HEK293 (cell line): ENCODE results near the gene CASK.

Source experiments
- SALL2 ChIP-seq: fragments of 450-650 bp; formaldehyde crosslinking; IDR thresholded peaks from 2 replicates; pipeline ENCODE4 v1.5.0; 2017; ENCODE audit warnings: missing biosample characterization, mild to moderate bottlenecking, missing genetic modification characterization, borderline replicate concordance
- ZNF239 ChIP-seq: fragments of 450-650 bp; formaldehyde crosslinking; IDR thresholded peaks from 2 replicates; pipeline ENCODE4 v1.5.1; 2016; ENCODE audit warnings: missing biosample characterization, missing genetic modification characterization
- ZNF24 ChIP-seq: fragments of 450-650 bp; formaldehyde crosslinking; IDR thresholded peaks from 2 replicates; pipeline ENCODE4 v1.5.1; 2016; ENCODE audit warnings: missing biosample characterization, missing genetic modification characterization
- ZNF513 ChIP-seq: fragments of 450-650 bp; IDR thresholded peaks from 2 replicates; pipeline ENCODE4 v1.5.1; 2018; ENCODE audit warnings: missing biosample characterization, missing genetic modification characterization
- TF ChIP-seq, protein P1 (sequence below): fragments of 450-650 bp; formaldehyde crosslinking; IDR thresholded peaks from 2 replicates; pipeline ENCODE4 v1.5.1; 2016; ENCODE audit warnings: missing biosample characterization, missing genetic modification characterization

GRCh38 chrX:41933546-41933945 lies 10.2 kb upstream of the CASK start:
- TF ChIP-seq, protein P1, sequence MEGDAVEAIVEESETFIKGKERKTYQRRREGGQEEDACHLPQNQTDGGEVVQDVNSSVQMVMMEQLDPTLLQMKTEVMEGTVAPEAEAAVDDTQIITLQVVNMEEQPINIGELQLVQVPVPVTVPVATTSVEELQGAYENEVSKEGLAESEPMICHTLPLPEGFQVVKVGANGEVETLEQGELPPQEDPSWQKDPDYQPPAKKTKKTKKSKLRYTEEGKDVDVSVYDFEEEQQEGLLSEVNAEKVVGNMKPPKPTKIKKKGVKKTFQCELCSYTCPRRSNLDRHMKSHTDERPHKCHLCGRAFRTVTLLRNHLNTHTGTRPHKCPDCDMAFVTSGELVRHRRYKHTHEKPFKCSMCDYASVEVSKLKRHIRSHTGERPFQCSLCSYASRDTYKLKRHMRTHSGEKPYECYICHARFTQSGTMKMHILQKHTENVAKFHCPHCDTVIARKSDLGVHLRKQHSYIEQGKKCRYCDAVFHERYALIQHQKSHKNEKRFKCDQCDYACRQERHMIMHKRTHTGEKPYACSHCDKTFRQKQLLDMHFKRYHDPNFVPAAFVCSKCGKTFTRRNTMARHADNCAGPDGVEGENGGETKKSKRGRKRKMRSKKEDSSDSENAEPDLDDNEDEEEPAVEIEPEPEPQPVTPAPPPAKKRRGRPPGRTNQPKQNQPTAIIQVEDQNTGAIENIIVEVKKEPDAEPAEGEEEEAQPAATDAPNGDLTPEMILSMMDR (tag by site-specific recombination): no peak
- TF ChIP-seq ZNF513 (tag by site-specific recombination) (no peak), SALL2 (no peak), ZNF239 (tag by site-specific recombination) (no peak), ZNF24 (tag by site-specific recombination) (no peak)
